ENCODE data around the gene SLIT3.

SLIT3 gene

DNA sequence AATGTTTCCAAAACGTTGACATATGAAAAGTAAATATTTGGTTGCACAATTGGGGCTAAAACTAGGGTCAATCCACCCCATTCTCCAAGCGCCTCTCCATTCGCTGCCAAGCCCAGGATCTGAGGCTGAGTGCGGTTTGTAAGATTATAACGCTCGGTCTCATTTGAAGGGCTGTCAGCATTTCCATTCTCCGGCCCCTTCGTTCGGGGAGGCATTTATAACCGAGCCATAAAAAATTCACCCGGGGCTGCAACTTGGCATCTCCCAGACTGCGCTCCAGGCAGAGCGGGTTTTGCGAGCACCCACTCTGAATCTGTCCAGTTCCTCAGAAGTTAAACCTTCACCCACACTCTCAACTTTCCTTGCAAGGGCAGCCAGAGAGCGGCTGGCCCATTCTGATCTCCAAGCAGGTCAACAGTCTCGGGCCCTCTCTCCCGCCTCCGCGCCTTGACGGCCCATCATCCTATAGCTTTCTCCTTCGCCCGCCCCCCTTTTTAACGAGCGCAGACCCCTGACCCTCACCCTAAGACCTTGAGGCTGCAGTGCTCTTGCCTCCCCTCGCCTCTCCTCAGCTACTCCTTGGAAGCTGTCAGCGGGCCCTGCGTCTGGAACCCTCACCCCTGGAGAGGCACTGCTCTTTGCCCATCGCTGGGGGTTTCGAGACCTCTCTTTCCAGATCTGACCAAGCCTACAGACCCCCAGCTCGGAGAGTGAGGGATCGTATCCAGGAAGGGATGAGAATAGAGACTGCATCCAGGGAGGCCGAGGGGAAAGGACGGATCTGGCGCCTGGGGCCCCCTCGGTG, 1.1 kb downstream of the SLIT3 start:
- TF ChIP-seq CTCF (IDR thresholded peaks at IDR 0.05; ENCODE audit: low read depth, low read length, missing control alignments): no peak
- no peak for DNase-seq (ENCODE audit: low read depth)
- H3K4me3 ChIP-seq (ENCODE audit: low read depth, low read length): no peak overlapping the region

DNA sequence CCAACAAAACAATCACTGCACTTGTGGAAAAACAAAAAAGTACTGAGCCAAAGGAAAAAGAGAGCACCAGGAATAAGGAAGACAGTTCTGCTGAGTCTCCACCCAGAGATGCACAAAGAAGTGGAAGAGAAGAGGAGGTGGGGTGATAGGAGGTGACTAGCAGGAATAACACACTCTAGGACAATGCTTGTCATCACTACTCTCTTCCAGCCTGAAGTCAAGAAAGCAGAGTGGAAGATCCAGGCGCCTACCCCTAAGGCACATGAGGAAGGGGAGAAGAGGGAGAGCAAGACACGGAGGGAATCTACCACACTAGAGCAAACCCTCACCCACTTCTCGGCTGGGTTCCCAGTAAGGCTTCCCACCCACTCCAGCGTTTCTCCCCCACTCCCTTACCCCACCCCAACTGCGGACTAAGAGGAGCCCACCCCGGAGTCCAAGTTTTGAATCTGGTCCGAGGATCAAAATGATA, 1.7 kb downstream of the SLIT3 start:
- no peak for TF ChIP-seq CTCF (IDR thresholded peaks at IDR 0.05; ENCODE audit: low read depth, low read length, missing control alignments)
- no peak for DNase-seq (ENCODE audit: low read depth)
- H3K4me3 ChIP-seq (ENCODE audit: low read depth, low read length): no peak overlapping the region

DNA sequence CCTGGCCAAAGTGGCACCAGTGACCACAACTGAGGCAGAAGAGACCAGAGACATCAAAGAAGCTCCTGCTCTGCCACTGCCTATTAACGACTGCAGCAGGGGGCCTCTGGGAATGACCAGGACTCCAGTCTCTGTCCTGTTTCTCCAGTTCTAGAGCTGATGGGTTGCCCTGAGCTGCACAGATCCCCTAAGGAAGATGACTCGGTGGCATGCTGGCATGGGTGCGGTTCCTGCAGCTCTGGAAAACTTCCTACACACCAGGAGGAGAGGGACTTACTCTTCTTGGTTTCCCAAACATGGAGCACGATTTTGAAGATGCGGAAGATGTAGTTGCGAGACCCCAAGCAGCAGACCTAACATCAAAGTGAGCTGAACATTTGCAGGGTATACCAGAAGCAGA, 2.7 kb downstream of the SLIT3 start:
- no peak for TF ChIP-seq CTCF (IDR thresholded peaks at IDR 0.05; ENCODE audit: low read depth, low read length, missing control alignments)

GRCh38 chr5:169296419-169297143, 4.4 kb downstream of the SLIT3 start:
- H3K4me3 ChIP-seq (ENCODE audit: low read depth, low read length): no peak overlapping the region
- TF ChIP-seq CTCF (IDR thresholded peaks at IDR 0.05; ENCODE audit: low read depth, low read length, missing control alignments): no peak
- DNase-seq (ENCODE audit: low read depth): no peak

More for the DNA sequence above, 2.7 kb downstream of the SLIT3 start:
- DNase-seq (ENCODE audit: low read depth): no peak
- no peak overlapping the region for H3K4me3 ChIP-seq (ENCODE audit: low read depth, low read length)

DNA sequence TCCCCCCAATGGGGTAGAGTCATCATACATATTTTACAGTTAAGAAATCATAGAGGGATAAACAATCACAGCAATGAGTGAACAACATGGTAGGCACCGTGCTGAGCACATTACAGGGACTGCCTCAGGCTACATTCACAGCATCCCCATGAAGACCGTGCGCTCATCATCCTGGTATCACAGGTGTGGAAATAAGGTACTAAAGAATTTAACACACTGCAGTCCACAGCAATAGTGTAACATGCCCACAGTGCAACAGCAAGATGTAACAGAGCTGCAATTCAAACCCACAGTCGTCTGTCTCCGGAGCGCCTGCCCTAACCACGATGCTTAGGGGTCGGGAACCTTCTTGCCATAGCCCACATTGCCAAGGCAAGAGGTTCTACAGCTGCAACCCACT, 5.6 kb downstream of the SLIT3 start:
- H3K4me3 ChIP-seq (ENCODE audit: low read depth, low read length): no peak overlapping the region
- TF ChIP-seq CTCF (IDR thresholded peaks at IDR 0.05; ENCODE audit: low read depth, low read length, missing control alignments): no peak
- DNase-seq (ENCODE audit: low read depth): no peak

DNA sequence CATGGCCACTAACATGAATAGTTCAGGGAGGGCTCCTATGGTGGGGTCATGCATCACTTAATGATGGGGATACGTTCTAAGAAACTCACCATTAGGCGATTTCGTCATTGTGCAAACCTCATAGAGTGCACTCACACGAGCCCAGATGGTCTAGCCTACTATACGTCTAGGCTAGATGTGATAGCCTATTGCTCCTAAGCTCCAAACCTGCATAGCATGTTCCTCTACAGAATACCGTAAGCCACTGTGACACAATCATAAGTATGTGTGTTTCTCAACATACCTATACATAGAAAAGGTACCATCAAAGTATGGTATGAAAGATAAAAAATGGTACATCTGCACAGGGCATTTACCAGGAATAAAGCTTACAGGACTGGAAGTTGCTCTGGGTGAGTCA, 6.3 kb downstream of the SLIT3 start:
- TF ChIP-seq CTCF (IDR thresholded peaks at IDR 0.05; ENCODE audit: low read depth, low read length, missing control alignments): no peak
- DNase-seq (ENCODE audit: low read depth): no peak
- no peak overlapping the region for H3K4me3 ChIP-seq (ENCODE audit: low read depth, low read length)
